Femur (tissue), 1 donor: Measurements from ENCODE around the gene PMEPA1.
"Not testable (repeated sequence)": the region's sequence is repeated elsewhere in the genome, so short reads cannot be mapped to it uniquely, and the experiment has no call there.

Source experiments
- DNase-seq: peaks from one replicate; pipeline ENCODE4 v3.0.0-alpha.2; 2017

The PMEPA1 gene

DNA sequence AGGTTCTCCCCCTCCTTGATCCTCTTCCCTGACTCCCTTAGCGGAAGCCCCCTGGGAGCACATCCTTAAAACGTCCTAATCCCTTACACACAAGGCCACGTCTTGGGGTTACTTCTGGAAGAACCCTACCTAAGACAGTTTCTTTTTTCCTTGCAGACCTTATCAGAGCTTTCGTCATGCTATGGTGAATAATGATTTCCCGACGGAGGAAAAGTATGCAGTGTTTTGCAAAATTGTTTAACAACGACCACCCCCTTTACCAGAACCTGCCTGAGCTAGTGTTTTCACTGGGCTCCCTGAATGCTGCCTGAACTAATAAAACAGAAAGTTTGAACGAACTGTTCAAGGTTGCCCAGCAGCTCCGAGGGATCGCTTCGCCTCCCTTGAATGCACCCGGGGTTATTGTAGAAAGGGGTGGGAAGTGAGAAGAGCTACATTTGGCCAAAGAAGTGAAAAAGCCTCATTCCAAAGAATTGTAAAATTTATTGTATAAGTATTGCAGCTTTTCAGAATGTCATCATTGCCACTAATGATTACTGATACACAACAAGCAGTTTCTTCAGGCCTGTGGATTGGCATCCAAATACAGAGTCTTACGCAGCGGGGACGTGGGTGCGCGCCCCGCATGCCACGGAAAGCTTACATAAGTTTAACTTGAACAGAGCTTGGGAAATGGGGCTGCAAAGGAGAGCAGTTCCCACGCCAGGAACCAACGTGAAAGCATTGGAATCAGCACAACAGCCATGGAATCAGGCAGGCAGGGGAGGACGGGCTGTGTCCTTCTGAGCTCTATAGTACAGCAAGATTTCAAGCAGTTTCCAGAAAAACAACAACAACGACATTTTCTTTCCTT lies 61.7 kb downstream of the PMEPA1 start:
- DNase-seq, result no peak

DNA sequence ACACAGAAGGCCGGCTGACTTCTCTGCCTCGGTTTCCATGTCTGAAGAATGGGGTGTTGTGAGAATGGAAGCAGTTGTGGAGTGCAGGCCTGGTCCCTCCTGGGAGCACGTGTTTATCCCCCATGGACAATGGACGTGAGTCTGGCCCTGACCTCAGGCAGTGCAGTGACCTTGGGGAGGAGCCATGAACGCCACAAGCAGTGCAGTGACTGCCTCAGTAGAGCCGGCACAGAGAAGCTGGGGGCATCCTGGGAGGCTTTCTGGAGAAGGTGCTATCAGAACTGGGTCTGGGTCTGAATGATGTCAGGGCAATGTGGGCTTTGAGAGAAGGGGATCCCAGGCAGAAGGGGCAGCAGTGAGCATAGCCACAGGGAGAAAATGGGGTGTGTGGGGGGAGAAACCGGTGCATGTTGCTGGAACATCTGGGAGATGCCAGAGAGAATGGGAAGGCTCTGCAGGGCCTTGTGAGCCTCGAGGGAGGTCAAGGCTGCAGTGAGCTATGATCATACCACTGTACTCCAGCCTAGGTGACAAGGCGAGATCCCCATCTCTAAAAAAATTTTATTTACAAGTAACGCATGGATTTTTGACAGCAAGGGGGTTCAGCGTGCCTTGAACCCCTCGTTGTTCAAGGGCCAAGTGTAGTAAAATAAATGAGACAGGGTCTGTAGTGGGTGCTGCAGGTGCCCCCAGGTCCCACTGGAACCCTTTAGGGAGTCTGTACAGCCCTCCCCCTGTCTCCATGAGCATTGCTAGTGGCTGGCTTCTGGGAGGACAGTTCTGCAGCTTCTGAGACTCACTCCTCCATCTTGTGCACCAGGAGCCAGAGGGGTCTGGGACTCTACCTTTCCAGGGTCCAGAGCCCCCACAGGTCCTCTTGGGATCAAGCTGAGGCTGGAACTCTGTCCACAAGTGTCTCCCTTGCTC lies 62.5 kb downstream of the PMEPA1 start:
- no peak for DNase-seq

DNA sequence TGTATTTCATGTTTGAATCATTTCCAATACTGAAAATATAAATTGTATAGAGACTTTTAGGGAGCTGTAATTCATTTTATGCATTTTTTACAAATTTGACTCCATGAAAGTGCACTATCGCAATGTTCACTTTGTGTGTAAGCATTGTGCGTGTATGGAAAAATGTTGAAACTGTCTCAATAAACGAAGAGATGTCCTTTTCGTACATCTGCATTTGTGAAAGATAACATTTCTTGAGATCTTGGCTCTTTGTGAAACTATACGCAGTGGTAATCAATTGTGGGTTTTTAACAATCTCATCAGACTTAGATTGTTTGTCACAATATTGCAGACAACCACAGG lies 70.9 kb downstream of the PMEPA1 start:
- no peak for DNase-seq

DNA sequence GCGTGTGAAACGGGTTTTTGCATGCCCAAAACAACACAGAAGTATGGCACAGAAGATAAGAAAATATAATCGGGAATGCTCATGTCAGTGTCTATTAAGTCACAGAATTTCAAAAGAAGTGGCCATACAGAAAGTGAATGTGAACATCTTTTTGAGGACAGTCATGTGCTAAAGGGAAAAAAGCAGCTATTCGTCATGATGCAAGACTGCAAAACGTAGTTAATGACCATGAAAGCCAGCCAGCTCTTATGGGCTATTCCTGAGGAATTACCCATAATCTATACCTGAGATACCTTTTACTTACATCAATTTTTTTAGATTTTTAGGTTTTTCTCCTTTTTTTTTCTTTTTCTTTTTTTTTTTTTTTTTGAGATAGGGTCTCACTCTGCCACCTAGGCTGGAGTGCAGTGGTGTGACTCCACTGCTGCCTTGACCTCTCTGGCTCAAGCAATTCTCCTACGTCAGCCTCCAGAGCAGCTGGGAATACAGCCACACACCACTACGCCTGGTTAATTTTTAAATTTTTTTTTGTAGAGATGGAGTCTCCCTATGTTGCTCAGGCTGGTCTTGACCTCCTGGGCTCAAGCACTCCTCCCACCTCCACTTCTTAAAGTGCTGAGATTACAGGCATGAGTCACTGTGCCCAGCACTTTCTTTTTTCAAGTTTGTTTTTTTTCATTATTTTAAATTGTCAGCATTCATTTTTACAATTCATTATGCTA lies 71.5 kb downstream of the PMEPA1 start:
- DNase-seq, result no peak

DNA sequence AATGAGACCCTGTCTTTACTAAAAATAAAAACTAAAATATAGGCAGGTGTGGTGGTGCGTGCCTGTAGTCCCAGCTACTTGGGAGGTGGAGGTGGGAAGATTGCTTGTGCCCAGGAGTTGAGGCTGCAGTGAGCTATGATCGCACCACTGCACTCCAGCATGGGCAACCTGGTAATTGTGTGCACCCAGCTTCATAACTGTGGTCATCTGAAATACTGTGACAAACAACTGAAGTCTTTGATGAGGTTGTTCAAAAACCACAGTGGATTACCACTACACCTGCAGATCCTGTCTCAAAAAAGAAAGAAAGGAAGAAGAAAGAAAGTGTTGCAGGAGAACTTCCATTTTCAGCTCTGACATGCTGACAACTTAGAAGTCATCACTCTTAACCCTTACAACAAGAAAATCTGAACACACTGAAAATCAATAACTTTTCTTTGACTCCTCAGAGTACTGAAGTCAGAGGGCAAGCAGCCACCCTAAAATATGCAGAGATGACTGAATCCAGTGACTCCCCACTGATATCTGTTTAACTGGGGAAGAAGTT lies 75.8 kb downstream of the PMEPA1 start:
- no peak for DNase-seq

DNA sequence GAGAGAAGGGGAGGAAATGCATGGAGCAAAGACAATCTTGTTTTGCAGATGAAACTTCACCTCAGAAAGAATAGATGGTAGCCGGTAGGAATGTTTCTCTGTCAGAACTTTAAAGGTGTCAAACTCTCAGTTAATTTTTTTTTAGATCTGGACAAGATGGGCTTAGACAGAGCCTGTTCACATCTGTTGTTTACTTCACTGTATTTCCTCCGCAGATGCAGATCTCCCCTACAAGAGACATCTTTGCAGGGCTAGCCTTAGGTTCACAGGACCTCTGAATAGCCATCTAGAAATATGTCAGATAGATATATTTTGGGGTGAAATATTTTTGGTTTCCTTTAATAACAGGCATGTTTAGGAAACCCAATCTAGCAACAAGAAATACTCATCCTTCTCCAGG lies 77.5 kb downstream of the PMEPA1 start:
- DNase-seq, result no peak

DNA sequence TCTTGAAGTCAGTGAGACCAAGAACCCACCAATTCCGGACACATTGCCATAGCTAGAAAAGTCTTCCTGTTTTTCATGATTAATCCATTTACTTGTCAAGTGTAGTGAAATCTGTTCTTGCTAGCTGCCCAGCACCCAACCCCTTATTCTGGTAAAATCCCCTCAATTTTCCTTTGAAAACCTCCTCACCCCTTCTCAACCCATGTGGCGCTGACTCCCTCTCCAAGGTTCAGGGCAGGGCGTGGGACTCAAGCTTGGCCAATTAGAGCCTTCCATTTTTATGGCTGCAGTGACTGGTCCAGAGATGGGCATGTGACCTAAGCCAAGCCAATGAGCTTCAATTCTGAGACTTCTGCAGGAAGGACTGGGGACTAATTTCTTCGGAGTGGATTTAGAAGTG lies 79.8 kb downstream of the PMEPA1 start:
- no peak for DNase-seq

DNA sequence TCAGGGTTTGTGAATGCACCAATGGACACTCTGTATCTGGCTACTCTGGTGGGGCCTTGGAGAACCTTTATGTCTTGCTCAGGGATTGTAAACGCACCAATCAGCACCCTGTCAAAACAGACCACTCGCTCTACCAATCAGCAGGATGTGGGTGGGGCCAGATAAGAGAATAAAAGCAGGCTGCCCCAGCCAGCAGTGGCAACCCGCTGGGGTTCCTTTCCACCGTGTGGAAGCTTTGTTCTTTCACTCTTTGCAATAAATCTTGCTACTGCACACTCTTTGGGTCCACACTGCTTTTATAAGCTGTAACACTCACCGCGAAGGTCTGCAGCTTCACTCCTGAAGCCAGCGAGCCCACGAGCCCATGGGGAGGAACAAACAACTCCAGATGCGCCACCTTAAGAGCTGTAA lies 80.3 kb downstream of the PMEPA1 start:
- DNase-seq, result not testable (repeated sequence)

DNA sequence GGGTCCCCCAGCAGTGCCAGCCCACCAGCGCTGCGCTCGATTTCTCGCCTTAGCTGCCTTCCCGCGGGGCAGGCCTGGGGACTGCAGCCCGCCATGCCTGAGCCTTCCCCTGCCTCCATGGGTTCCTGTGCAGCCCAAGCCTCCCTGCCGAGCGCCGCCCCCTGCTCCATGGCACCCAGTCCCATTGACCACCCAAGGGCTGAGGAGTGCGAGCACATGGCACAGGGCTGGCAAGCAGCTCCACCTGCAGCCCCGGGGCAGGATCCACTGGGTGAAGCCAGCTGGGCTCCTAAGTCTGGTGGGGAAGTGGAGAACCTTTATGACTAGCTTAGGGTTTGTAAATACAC lies 80.9 kb downstream of the PMEPA1 start:
- not testable (repeated sequence) for DNase-seq

DNA sequence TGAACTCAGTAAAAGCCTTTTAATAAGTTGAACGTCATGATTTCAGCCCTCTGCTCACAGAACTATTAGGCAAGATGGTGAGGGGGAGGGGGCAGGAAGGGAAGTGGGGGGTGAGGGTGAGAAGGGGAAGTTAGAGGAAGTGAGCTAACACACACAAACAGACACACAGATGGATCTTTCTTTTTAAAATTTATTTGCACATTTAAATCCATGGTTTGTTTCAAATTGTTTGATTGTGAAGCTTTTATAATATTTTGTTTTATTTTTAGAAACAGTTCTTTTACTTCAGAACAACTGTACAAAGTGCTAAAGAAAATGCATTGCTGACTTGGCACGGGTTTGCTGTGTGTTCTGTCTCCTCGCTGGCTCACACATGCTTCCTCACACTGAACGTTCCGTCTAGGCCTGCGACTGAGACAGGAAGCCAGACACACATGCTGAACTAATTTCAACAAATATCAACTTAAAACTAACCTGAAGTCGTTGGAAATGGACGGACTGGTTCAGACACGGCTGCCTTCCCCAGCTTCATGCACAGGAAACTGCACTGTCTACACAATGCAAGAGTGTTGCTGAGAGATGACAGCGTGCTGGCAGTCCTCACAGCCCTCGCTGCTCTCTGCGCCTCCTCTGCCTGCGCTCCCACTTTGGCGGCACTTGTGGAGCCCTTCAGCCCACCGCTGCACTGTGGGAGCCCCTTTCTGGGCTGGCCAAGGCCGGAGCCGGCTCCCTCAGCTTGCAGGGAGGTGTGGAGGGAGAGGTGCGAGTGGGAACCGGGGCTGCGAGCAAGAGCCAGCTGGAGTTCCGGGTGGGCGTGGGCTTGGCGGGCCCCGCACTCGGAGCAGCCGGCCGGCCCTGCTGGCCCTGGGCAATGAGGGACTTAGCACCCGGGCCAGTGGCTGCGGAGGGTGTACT lies 81.5 kb downstream of the PMEPA1 start:
- DNase-seq, result peak; percentile 77

DNA sequence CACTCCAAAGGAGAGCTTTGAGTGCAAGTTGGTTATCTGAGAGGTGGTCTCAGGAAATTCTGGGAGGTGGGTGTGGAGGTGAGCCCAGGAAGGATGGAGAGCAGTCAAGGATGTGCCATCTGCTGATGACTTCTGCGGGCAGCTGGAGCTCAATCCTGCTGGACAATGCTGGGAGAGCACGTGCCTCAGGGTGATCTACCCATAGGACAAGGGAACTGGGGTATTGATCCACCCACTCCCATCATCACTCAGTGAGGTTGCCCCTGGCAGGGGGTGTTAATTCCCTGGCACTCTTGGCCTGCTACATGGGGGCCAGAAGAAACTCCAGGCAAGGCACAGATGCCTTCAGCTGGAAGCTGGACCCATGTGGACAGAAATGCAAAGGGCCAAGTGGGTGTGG lies 82.5 kb downstream of the PMEPA1 start:
- no peak for DNase-seq

DNA sequence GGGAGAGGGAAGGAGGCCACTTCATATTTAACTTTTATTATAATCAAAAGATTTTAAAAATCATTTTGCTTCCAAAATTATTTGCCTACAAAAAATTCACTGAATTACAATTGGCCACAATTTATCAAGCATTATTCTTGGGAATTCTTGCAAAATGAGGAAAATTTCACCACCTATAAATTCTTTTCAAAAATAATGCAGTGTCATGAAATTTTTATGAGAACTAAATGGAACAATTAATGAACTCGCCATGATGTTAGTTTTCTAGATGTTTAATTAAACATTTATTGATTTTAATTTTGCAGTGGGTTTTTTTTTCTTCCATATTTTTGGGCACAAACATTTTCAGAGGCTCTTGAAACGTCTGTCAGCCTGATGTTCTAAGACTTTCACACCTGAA lies 83.8 kb downstream of the PMEPA1 start:
- DNase-seq, result no peak

DNA sequence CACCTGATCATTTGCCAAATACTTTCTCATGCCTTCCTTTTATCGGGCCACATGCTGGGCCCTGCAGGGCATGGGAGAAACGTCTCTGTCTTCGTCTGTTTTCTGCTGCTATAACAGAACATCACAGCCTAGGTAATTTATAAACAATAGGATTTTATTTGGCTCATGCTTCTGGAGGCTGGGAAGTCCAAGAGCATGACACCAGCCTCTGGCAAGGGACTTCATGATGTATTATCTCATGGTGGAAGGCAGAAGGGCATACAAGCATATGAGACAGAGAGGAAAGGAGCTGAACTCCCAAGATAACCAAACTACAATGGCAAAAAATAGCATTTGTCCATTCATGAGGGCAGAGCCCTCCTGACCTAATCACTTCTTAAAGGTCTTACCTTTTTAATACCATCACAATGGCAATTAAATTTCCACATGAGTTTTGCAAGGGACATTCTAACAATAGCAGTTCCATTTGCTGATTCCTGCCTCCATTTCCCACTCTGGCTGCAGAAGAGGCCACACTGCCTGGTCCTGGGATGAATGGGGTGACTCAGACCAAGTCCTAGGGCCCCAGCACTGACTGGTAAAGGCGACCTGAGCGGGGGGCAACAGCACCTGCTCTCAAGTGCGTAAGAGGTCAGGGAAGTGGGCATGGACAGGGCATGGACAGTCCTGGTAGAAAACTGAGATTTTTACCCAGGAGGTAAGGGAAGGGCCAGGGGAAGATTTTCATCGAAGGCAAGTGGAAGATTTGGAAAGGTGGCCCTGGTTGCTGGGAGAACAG lies 84.4 kb downstream of the PMEPA1 start:
- no peak for DNase-seq

DNA sequence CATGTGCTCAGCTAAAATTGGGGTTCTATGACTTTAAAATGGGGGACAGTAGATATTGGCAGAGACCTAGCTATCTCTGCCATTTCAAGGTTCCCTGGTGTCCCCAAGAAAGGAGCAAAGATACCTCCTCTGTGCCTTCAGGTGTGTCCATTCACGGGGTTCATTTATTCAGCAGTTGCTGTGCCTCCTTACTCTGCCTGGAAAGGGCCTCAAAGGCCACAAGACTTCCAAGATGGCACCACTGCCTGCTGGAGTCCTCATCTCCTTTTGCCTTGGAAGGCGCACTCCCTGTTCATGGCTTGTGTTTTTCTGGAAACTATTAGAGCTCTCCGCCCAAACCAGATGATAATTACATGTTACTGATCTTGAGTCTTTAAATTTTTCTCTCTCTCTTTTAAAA lies 85.7 kb downstream of the PMEPA1 start:
- no peak for DNase-seq

DNA sequence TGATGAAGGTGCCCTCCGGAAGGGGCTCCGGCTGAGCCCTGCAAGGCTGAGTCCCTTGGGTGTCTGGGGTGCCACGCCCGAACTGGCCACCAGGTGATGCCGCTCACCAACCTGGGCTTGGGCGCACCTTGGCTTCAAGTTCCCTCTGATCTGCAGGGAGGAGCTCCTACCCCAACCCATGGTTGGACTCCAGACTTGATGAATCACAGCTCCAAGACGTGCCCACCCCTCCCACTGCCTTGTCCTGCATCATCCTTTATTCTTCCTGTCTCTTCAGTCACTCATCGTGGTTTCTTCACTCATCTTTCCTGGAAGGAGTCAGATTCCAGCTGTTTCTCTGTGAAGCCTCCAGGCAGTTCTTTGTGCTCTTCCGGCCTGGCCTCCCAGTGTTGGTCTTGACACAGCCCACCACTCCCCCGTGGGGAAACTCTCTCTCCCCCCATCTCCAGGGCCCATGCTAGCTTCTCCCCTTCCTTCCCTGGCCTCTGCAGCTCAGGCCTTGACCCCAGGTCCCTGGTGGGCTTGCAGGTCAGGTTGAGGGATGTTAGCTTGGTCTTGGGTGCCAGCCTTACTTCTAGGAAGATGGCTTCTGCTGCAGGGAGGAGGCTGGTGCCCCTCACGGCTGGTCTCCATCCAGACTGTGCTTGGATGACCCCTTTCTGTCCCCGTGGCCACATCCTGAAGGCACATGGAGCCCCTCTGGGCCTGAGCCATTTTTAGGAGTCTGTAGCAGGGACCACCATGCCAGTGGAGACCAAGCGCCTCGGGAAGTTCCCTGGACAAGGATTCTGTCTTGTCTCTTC lies 87.0 kb downstream of the PMEPA1 start:
- no peak for DNase-seq

DNA sequence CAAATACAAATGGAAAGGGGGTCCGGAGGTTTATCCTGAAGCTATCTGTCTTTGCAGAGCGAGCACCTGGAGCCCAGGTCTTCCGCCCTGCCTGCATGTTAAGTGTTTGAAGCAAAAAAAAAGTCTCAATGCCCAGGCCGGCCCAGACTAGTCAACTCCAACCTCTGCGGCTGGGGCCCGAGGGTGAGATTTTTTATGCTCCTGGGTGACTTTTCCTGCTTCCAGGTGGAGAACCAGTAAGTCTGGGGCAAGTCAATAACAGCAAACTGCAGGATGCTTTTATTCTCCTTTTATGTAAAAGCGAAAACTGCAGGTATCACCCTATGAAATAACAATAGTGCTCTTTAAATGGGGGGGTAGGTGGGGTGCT lies 87.6 kb downstream of the PMEPA1 start:
- no peak for DNase-seq

DNA sequence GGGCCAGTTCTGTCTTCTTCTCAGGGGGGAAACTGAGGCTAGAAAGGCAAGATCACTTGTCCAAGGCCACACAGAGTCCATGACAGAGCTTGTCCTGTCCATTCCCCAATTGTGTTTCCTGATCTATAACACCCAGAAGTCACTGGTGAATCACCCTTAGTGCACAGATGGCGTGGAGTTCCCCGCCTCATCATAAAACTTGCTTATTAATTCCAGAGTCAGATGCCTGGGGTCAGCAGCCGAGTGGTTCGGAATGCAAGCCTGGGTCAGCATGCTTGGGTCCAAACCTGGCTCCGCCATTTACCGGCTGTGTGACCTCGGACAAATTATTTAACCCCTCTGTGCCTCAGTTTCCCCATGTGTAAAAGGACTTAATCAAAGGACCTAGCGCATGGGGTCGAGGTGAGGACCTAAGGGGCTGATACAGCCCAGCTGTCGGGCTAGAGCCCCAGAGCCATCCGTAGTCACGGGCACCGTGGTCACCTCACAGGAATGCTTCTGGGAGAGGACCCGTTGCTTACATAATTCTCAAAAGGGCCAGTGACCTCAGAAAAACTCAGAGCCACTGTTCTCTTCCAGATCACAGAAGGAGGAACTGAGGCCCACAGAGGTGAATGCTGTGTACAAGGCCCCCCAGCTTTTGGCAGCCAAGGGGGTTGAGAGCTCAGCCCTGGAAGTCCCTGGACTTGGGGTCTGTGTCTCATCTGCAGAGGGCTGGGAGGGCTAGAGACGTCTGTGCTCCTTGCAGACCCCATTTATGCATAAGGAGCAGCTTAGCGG lies 88.2 kb downstream of the PMEPA1 start:
- DNase-seq, result no peak

DNA sequence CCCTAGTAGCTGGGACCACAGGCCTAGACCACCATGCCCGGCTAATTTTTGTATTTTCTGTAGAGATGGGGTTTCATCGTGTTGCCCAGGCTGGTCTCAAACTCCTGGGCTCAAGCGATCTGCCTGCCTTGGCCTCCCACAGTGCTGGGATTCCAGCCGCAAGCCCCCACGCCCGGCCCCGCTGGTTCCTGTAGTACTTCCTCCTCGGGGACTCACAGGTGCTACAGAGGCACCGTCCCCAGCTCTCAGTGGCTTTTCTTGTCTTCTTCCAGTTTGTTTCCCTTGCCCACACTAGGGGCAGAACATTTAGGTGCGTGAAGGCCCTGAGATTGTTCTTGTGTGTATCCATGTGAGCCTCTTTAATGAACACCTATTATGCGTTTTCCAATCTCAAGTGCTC lies 88.8 kb downstream of the PMEPA1 start:
- DNase-seq, result no peak

DNA sequence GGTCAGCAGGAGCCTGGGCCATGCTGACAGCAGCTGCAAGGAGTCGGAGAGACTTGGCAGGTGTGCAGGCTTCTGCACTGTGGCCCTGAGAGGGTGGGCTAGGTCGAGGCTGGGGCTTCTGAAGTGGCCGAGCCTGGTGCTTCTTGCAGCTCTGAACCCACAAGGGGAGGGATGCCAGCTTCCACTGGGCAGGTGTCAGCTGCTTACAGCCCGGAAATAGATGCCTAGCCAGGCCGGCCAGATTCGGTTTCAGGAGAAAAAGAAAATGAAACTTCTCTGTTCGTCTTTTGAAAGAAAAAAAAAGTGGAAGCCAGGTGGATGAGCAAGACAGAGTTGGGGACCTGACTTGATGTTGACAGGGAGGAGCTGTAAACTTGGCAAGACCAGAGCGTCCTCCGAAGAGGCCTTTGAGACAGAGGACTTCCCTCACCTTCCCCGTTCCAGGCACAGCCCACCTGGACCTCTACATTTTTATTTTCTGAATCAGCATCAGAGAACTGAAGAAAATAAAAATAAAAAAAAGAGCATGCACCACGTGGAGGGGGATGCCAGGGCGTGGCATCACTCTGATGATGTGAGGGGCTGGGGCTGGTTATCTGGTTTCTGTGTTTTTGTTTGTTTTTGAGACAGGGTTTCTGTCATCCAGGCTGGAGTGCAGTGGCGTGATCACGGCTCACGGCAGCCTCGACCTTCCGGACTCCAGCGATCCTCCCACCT lies 89.4 kb downstream of the PMEPA1 start, which contains the start of gene ZBP1:
ZBP1 (minus strand) TSS at position 153 of the 717 bp plus-strand sequence; CDS start at position 22, 131 bp downstream.
- peak; percentile 55 for DNase-seq
